ENCODE results near the gene ARPC5. TPM values are rescaled to one million over a fixed set of nuclear protein-coding genes. Genes with fewer than 3 reads are reported as not detected.
"Not testable (repeated sequence)": the region's sequence is repeated elsewhere in the genome, so short reads cannot be mapped to it uniquely, and the experiment has no call there.

Gene ARPC5
- total RNA-seq, 4 donors from 2014 or later, result 22.7 to 123 (median 74.1) TPM

DNA sequence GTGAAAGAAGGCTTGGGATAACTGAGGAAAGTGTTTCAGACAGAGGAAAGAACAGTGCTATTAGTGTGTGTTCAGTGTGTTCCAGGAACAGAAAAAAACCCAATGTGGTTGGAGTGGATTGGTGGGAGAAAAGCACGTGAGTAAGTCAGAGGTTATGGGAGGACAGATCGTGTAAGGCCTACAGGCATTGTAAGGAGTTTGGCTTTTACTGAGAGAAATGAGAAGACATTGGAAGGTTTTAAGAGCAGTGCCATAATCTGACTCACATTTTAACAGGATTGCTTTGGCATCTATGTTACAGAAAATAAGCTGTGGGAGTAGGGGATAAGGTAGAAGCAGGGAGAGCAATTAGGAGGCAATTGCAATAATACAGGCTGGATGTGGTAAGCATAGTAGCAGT, 4.8 kb downstream of the ARPC5 start:
- Histone ChIP-seq H3K27me3 (no peaks in the 10 kb centered on the region), H3K27ac (peak overlapping the region; percentile 18 to 97 (median 73)), H3K4me3 (no peak overlapping the region), H3K9me3 (no peaks in the 10 kb centered on the region), H3K36me3 (peaks cover 0 to 29% (median 13%) of the 10 kb centered on the region in 4 donors), H3K4me1 (peaks cover 6 to 72% (median 48%) of the 10 kb centered on the region in 4 donors)
- intact Hi-C loops (cut with DNase I; ENCODE audit: low total_unique reads), result no loop called here
- no peak for DNase-seq
- TF ChIP-seq EP300 (IDR thresholded peaks at IDR 0.05; ENCODE audit: low read depth), result no peak
- TF ChIP-seq, protein P1, sequence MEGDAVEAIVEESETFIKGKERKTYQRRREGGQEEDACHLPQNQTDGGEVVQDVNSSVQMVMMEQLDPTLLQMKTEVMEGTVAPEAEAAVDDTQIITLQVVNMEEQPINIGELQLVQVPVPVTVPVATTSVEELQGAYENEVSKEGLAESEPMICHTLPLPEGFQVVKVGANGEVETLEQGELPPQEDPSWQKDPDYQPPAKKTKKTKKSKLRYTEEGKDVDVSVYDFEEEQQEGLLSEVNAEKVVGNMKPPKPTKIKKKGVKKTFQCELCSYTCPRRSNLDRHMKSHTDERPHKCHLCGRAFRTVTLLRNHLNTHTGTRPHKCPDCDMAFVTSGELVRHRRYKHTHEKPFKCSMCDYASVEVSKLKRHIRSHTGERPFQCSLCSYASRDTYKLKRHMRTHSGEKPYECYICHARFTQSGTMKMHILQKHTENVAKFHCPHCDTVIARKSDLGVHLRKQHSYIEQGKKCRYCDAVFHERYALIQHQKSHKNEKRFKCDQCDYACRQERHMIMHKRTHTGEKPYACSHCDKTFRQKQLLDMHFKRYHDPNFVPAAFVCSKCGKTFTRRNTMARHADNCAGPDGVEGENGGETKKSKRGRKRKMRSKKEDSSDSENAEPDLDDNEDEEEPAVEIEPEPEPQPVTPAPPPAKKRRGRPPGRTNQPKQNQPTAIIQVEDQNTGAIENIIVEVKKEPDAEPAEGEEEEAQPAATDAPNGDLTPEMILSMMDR (IDR thresholded peaks at IDR 0.05), result no peak
- no peak for TF ChIP-seq POLR2A (IDR thresholded peaks at IDR 0.05)
- no peak for TF ChIP-seq POLR2AphosphoS5 (IDR thresholded peaks at IDR 0.05)
- WGBS, 2 donors (ENCODE audit: low coverage in 1 of 2), result 42 to 46% methylated on average over 2 of the region's 2 CpGs
- in situ Hi-C loops (cut with MboI; ENCODE audit: low pct_ligation_motif_present in 1 of 4, low pct_unique_long_range_greater_than_20kb in 1 of 4, low sequenced_read_pairs in 3 of 4), result loop anchor here in 2 of 4 donors (10.0 to 25.0 kb wide), 2 partner anchors 156 to 168 kb away; partner anchors contain the start of gene SMG7 (in 2 of the 2)

DNA sequence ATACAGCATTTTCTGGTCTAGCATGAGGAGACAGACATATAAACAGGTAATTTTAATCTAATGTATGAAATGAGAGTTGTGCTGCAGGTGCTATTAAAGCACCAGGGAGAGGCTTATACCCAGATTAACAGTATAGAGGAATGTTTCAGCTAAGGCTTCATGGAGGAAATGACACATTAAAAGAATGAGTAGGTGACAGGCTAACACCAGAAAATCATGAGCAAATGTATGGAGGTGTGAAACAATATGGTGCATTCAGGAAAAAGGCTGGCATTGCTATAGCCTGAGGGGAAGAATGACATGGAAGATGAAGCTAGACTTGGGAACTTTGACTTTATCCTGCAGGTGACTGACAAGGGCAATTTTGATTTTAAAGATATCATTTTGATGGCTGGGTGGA, 7.0 kb downstream of the ARPC5 start:
- no peak overlapping the region for H3K4me3 ChIP-seq
- H3K9me3 ChIP-seq, result no peaks in the 10 kb centered on the region
- DNase-seq, result no peak
- no peaks in the 10 kb centered on the region for H3K27me3 ChIP-seq
- TF ChIP-seq POLR2AphosphoS5 (IDR thresholded peaks at IDR 0.05) (no peak), POLR2A (IDR thresholded peaks at IDR 0.05) (no peak), EP300 (IDR thresholded peaks at IDR 0.05; ENCODE audit: low read depth) (no peak)
- TF ChIP-seq, protein P1 (IDR thresholded peaks at IDR 0.05), result no peak
- peaks cover 6 to 65% (median 42%) of the 10 kb centered on the region in 4 donors for H3K4me1 ChIP-seq
- peaks cover 0 to 36% (median 16%) of the 10 kb centered on the region in 4 donors for H3K36me3 ChIP-seq
- intact Hi-C loops (cut with DNase I; ENCODE audit: low total_unique reads) (loop anchor here (10.0 kb wide), 1 partner anchor 344 kb away; no protein-coding TSS in a partner anchor), in situ Hi-C loops (cut with MboI; ENCODE audit: low pct_ligation_motif_present in 1 of 4, low pct_unique_long_range_greater_than_20kb in 1 of 4, low sequenced_read_pairs in 3 of 4) (loop anchor here in 2 of 4 donors (10.0 to 25.0 kb wide), 2 partner anchors 166 to 354 kb away; partner anchors contain the start of gene SMG7 (in 1 of the 2))
- no peak overlapping the region for H3K27ac ChIP-seq

DNA sequence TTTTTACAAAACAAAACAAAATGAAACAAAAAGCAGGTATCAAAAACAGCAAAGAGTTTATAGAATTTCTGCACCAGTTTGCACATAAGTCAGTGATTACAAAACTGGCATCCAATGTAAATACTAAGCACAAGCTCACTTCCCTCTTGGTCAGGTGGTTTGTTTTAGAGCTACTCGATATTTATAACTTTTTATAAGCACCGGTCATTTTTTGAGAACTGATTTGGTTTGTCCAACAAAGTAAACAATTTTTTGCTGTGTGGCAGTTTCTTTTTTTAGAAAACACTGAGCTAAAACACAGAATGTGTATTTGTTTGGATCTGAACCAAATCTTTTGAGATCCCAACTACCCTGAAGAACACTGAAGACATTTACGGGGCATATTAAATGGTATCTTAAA, 9.3 kb downstream of the ARPC5 start:
- DNase-seq, result not testable (repeated sequence)
- in situ Hi-C loops (cut with MboI; ENCODE audit: low pct_ligation_motif_present in 1 of 4, low pct_unique_long_range_greater_than_20kb in 1 of 4, low sequenced_read_pairs in 3 of 4) (loop anchor here in 2 of 4 donors (10.0 to 25.0 kb wide), 2 partner anchors 164 to 351 kb away; partner anchors contain the start of gene SMG7 (in 1 of the 2)), intact Hi-C loops (cut with DNase I; ENCODE audit: low total_unique reads) (loop anchor here (10.0 kb wide), 1 partner anchor 341 kb away; no protein-coding TSS in a partner anchor)

GRCh38 chr1:183622884-183623785, 12.4 kb downstream of the ARPC5 start:
- intact Hi-C loops (cut with DNase I; ENCODE audit: low total_unique reads), result loop anchor here (10.0 kb wide), 1 partner anchor 338 kb away; no protein-coding TSS in a partner anchor
- peaks cover 0 to 14% (median 4%) of the 10 kb centered on the region in 4 donors for H3K36me3 ChIP-seq

More for the DNA sequence above, 9.3 kb downstream of the ARPC5 start:
- peaks cover 0 to 36% (median 17%) of the 10 kb centered on the region in 4 donors for H3K36me3 ChIP-seq
- H3K27me3 ChIP-seq, H3K4me3 ChIP-seq, H3K9me3 ChIP-seq: not testable (repeated sequence)
- WGBS, 2 donors (ENCODE audit: low coverage in 1 of 2), result 26 to 36% methylated on average over 3 of the region's 3 CpGs
- H3K27ac ChIP-seq, result peak overlapping the region; percentile 2 to 44 (median 40)
- H3K4me1 ChIP-seq, result peaks cover 8 to 47% (median 27%) of the 10 kb centered on the region in 4 donors

More at GRCh38 chr1:183622884-183623785, 12.4 kb downstream of the ARPC5 start:
- Histone ChIP-seq H3K4me3 (no peak overlapping the region), H3K4me1 (peaks cover 8 to 27% (median 13%) of the 10 kb centered on the region in 4 donors), H3K27ac (peak overlapping the region in 2 of 4 donors; percentile 15 to 52), H3K9me3 (no peaks in the 10 kb centered on the region), H3K27me3 (no peaks in the 10 kb centered on the region)
- in situ Hi-C loops (cut with MboI; ENCODE audit: low pct_ligation_motif_present in 1 of 4, low pct_unique_long_range_greater_than_20kb in 1 of 4, low sequenced_read_pairs in 3 of 4), result loop anchor here in 1 of 4 donors (10.0 kb wide), 1 partner anchor 348 kb away; no protein-coding TSS in a partner anchor
- no peak for TF ChIP-seq EP300 (IDR thresholded peaks at IDR 0.05; ENCODE audit: low read depth)
- TF ChIP-seq POLR2AphosphoS5 (IDR thresholded peaks at IDR 0.05), result no peak
- no peak for TF ChIP-seq POLR2A (IDR thresholded peaks at IDR 0.05)
- TF ChIP-seq, protein P1 (IDR thresholded peaks at IDR 0.05), result peak; percentile 59 to 69 (median 64)
- DNase-seq, result peak; percentile 61
- WGBS, 2 donors (ENCODE audit: low coverage in 1 of 2), result 22 to 57% methylated on average over 5 to 10 of the region's 10 CpGs

All from transverse colon (tissue), 4 donors.